ENCODE data around the gene UEVLD.

UEVLD gene

DNA sequence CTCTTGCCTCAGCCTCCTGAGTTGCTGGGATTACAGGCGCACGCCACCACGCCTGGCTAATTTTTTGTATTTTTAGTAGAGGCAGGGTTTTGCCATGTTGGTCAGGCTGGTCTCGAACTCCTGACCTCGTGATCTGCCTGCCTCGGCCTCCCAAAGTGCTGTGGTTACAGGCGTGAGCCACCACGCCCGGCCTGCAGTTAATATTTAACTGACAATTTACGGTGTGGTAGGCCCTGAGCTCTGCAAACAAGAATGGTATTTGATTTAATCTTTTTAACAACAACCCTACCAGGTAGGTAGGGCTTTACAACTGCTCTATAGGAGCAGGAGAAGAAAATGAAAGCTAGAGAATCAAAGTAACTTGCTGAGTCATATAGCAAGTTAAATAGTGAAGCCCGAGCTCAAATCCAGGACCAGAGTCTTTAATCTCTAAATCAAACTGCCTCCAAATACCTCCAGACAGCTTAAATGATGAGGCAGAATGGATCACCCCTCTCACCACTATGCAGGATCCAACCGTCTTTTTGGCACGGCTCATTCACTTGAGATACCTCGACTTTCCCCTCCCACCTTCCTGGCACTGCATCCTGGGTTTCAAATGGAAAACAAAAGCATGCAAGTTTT is 9.4 kb downstream of the UEVLD start:
- Histone ChIP-seq H3K4me1 (ENCODE audit: insufficient read depth, insufficient read length) (no peaks in the 10 kb centered on the region), H3K27me3 (ENCODE audit: insufficient read depth, insufficient read length) (no peaks in the 10 kb centered on the region), H3K9ac (ENCODE audit: insufficient read length, low read depth) (no peak overlapping the region), H3K9me3 (ENCODE audit: insufficient read depth, low read length) (no peaks in the 10 kb centered on the region), H3K4me3 (ENCODE audit: insufficient read length, low read depth) (no peak overlapping the region), H3K36me3 (ENCODE audit: insufficient read depth, insufficient read length, low read length) (peaks cover 18% of the 10 kb centered on the region)
- TF ChIP-seq YY1 (IDR thresholded peaks at IDR 0.05; ENCODE audit: insufficient read depth, insufficient read length) (no peak), SUZ12 (IDR thresholded peaks at IDR 0.05; ENCODE audit: extremely low read depth, insufficient read depth, insufficient read length) (no peak), ZNF274 (IDR thresholded peaks at IDR 0.05; ENCODE audit: low read depth, low read length) (no peak)
- DNase-seq (ENCODE audit: low read depth, low spot score), result no peak

DNA sequence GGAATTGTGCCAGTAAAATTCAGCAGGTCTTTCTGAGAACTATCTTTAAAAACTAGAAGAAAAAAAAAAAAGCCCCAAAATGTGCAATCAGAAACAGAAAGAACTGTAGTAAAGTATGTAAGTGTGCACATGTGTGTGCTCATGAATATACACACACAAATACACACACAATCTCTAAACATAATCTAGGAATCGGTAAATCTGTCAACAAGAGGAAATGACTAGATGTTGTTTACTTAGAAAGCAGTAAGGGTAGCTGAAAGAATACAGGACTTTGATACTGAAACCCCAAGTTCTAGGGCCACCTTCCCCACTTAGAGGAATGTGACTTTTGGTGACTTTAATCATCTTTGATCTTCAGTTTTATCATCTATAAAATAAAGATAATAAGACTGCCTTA is 13.2 kb downstream of the UEVLD start:
- no peaks in the 10 kb centered on the region for H3K4me1 ChIP-seq (ENCODE audit: insufficient read depth, insufficient read length)
- H3K36me3 ChIP-seq (ENCODE audit: insufficient read depth, insufficient read length, low read length), result peaks cover 24% of the 10 kb centered on the region
- H3K9me3 ChIP-seq (ENCODE audit: insufficient read depth, low read length), result no peaks in the 10 kb centered on the region
- no peak overlapping the region for H3K4me3 ChIP-seq (ENCODE audit: insufficient read length, low read depth)
- no peaks in the 10 kb centered on the region for H3K27me3 ChIP-seq (ENCODE audit: insufficient read depth, insufficient read length)
- no peak for TF ChIP-seq YY1 (IDR thresholded peaks at IDR 0.05; ENCODE audit: insufficient read depth, insufficient read length)
- no peak for DNase-seq (ENCODE audit: low read depth, low spot score)
- H3K9ac ChIP-seq (ENCODE audit: insufficient read length, low read depth), result no peak overlapping the region

DNA sequence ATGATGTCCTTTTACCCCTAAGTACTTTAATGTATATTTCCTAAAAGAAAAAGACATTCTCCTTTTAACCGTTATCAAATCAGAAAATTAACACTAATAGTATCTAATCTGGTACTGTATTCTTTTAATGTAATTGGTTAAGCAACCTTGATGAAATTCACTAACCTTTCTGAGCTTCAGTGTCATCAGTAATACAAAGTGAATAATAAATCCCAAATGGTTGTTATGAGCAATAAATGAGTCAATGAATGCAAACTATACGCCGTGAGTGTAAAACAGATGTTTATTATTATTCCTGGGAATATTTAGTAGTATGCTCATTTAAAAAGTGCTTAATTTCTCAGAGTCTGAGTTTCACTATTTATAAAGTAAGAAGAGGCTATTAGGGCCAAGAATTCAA is 21.5 kb downstream of the UEVLD start:
- Histone ChIP-seq H3K9me3 (ENCODE audit: insufficient read depth, low read length) (no peaks in the 10 kb centered on the region), H3K27me3 (ENCODE audit: insufficient read depth, insufficient read length) (no peaks in the 10 kb centered on the region), H3K4me3 (ENCODE audit: insufficient read length, low read depth) (no peak overlapping the region), H3K36me3 (ENCODE audit: insufficient read depth, insufficient read length, low read length) (peaks cover 13% of the 10 kb centered on the region), H3K4me1 (ENCODE audit: insufficient read depth, insufficient read length) (no peaks in the 10 kb centered on the region), H3K9ac (ENCODE audit: insufficient read length, low read depth) (no peak overlapping the region)
- TF ChIP-seq ZNF274 (IDR thresholded peaks at IDR 0.05; ENCODE audit: low read depth, low read length) (no peak), SUZ12 (IDR thresholded peaks at IDR 0.05; ENCODE audit: extremely low read depth, insufficient read depth, insufficient read length) (no peak), YY1 (IDR thresholded peaks at IDR 0.05; ENCODE audit: insufficient read depth, insufficient read length) (no peak)
- DNase-seq (ENCODE audit: low read depth, low spot score), result no peak

DNA sequence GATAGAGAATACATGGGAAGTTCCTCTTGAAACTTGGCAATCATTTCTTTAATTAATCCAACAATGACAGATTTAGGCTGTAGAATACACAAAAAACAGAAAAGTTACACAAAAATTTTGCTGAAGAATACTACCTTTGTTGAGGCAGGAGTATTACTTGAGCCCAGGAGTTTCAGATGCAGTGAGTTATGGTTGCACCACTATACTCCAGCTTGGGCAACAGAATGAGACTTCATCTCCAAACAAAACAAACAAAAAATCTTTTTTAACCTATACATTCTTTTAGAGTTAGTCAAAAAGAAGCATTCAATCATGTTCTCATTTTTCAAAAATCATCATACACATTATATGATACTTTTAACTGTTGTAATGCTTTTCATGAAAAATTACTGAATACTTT is 22.1 kb downstream of the UEVLD start:
- TF ChIP-seq ZNF274 (IDR thresholded peaks at IDR 0.05; ENCODE audit: low read depth, low read length) (no peak), YY1 (IDR thresholded peaks at IDR 0.05; ENCODE audit: insufficient read depth, insufficient read length) (no peak)
- Histone ChIP-seq H3K27me3 (ENCODE audit: insufficient read depth, insufficient read length) (no peaks in the 10 kb centered on the region), H3K9ac (ENCODE audit: insufficient read length, low read depth) (no peak overlapping the region), H3K4me3 (ENCODE audit: insufficient read length, low read depth) (no peak overlapping the region), H3K9me3 (ENCODE audit: insufficient read depth, low read length) (no peaks in the 10 kb centered on the region), H3K36me3 (ENCODE audit: insufficient read depth, insufficient read length, low read length) (peaks cover 13% of the 10 kb centered on the region), H3K4me1 (ENCODE audit: insufficient read depth, insufficient read length) (no peaks in the 10 kb centered on the region)
- no peak for DNase-seq (ENCODE audit: low read depth, low spot score)

DNA sequence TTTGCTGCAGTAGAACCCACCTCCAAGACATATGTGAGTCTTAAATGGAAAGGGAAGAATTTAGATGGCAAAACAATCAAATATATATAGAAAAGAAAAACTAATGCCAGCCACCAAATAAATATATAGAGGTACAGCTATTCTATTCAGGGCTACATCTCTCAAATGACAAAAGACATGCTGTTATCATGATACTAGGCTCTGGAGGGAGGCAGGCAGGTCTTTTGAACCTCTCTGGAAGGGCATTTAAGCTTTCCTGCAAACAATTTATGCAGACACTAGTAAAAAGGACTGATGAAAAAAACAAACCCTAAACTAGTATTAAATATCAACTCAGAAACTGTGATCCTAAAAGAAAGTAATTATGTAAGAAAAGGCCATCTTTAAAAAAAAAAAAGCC is 24.4 kb downstream of the UEVLD start:
- H3K9me3 ChIP-seq (ENCODE audit: insufficient read depth, low read length), result no peaks in the 10 kb centered on the region
- H3K36me3 ChIP-seq (ENCODE audit: insufficient read depth, insufficient read length, low read length), result no peaks in the 10 kb centered on the region
- no peaks in the 10 kb centered on the region for H3K4me1 ChIP-seq (ENCODE audit: insufficient read depth, insufficient read length)
- TF ChIP-seq YY1 (IDR thresholded peaks at IDR 0.05; ENCODE audit: insufficient read depth, insufficient read length) (no peak), SUZ12 (IDR thresholded peaks at IDR 0.05; ENCODE audit: extremely low read depth, insufficient read depth, insufficient read length) (no peak), ZNF274 (IDR thresholded peaks at IDR 0.05; ENCODE audit: low read depth, low read length) (no peak)
- no peak overlapping the region for H3K4me3 ChIP-seq (ENCODE audit: insufficient read length, low read depth)
- H3K27me3 ChIP-seq (ENCODE audit: insufficient read depth, insufficient read length), result no peaks in the 10 kb centered on the region
- no peak overlapping the region for H3K9ac ChIP-seq (ENCODE audit: insufficient read length, low read depth)
- DNase-seq (ENCODE audit: low read depth, low spot score), result no peak

DNA sequence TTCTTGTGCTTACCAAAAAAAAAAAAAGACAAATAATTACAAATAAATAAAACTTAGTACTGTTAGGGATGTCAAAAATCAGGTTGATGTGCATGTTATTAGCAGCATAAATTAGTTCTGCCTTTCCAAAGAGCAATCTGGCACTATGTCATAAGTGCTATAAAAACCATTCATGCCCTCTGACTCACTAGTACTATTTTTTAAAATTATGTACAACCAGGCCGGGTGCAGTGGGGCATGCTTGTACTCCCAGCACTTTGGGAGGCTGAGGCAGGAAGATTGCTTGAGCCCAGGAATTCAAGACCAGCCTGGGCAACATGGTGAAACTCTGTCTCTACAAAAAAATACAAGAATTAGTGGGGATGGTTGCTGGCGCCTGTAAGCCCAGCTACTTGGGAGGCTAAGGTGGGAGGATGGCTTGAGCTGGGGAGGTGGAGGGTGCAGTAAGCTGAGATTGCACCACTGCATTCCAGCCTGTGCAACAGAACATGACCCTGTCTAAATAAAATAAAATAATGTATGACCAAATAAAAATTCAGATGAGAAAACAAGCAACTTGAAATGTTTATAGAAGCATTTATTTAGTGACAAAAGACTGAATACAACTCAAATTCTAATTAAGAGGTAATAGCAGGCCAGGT is 25.3 kb downstream of the UEVLD start:
- no peak overlapping the region for H3K4me3 ChIP-seq (ENCODE audit: insufficient read length, low read depth)
- TF ChIP-seq YY1 (IDR thresholded peaks at IDR 0.05; ENCODE audit: insufficient read depth, insufficient read length) (no peak), SUZ12 (IDR thresholded peaks at IDR 0.05; ENCODE audit: extremely low read depth, insufficient read depth, insufficient read length) (no peak), ZNF274 (IDR thresholded peaks at IDR 0.05; ENCODE audit: low read depth, low read length) (no peak)
- no peak overlapping the region for H3K9ac ChIP-seq (ENCODE audit: insufficient read length, low read depth)
- no peaks in the 10 kb centered on the region for H3K36me3 ChIP-seq (ENCODE audit: insufficient read depth, insufficient read length, low read length)
- no peaks in the 10 kb centered on the region for H3K27me3 ChIP-seq (ENCODE audit: insufficient read depth, insufficient read length)
- no peaks in the 10 kb centered on the region for H3K9me3 ChIP-seq (ENCODE audit: insufficient read depth, low read length)
- no peak for DNase-seq (ENCODE audit: low read depth, low spot score)
- H3K4me1 ChIP-seq (ENCODE audit: insufficient read depth, insufficient read length), result no peaks in the 10 kb centered on the region

DNA sequence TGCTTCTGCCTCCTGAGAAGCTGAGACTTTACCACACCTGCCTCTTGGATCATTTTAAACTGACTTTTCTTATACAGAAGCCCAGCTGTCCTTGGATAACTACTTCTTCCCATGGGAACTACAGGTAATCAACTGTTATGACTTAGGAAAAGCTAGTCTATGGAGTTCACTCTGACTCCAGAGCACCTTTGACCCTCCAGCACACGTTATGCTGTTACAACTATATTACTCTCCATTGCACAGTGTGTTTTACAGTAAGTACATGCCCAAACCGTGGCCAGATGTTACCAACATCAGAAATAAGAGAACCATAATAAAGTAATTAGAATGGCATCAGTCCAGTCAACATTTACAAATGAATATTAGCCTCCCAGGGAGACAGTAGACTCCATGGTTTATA is 40.5 kb downstream of the UEVLD start:
- Histone ChIP-seq H3K4me1 (ENCODE audit: insufficient read depth, insufficient read length) (no peaks in the 10 kb centered on the region), H3K27me3 (ENCODE audit: insufficient read depth, insufficient read length) (no peaks in the 10 kb centered on the region), H3K9ac (ENCODE audit: insufficient read length, low read depth) (no peak overlapping the region), H3K4me3 (ENCODE audit: insufficient read length, low read depth) (no peak overlapping the region), H3K36me3 (ENCODE audit: insufficient read depth, insufficient read length, low read length) (peaks cover 8% of the 10 kb centered on the region), H3K9me3 (ENCODE audit: insufficient read depth, low read length) (no peaks in the 10 kb centered on the region)
- no peak for TF ChIP-seq SUZ12 (IDR thresholded peaks at IDR 0.05; ENCODE audit: extremely low read depth, insufficient read depth, insufficient read length)
- TF ChIP-seq ZNF274 (IDR thresholded peaks at IDR 0.05; ENCODE audit: low read depth, low read length), result no peak
- no peak for TF ChIP-seq YY1 (IDR thresholded peaks at IDR 0.05; ENCODE audit: insufficient read depth, insufficient read length)
- no peak for DNase-seq (ENCODE audit: low read depth, low spot score)

Measured in NT2/D1 (cell line).